Skeletal muscle cell (primary cell): ENCODE results near the gene KLHL10.
A peak's percentile ranks its signal among the peaks of the same experiment; 100 is the strongest.
"Not testable (repeated sequence)": the region's sequence is repeated elsewhere in the genome, so short reads cannot be mapped to it uniquely, and the experiment has no call there.

Source experiments
- DNase-seq: peaks from one replicate; pipeline ENCODE4 v3.0.0-alpha.2; 2010; ENCODE audit warnings: low read depth
- H3K4me3 ChIP-seq: 2 replicates; pipeline ENCODE4 v1.5.1; 2011; ENCODE audit warnings: low read depth, mild to moderate bottlenecking, control low read depth, low read length, moderate library complexity

Gene KLHL10

GRCh38 chr17:41840781-41841180, 3.2 kb downstream of the KLHL10 start:
- not testable (repeated sequence) for H3K4me3 ChIP-seq, DNase-seq

GRCh38 chr17:41844971-41845370, 7.3 kb downstream of the KLHL10 start:
- no peak for DNase-seq
- H3K4me3 ChIP-seq: no peak overlapping the region

- no peak for DNase-seq
- H3K4me3 ChIP-seq: no peak overlapping the region
Measured at GRCh38 chr17:41848788-41849187, 11.2 kb downstream of the KLHL10 start.

- H3K4me3 ChIP-seq: no peak overlapping the region
- no peak for DNase-seq
Measured at GRCh38 chr17:41849251-41849990, 11.8 kb downstream of the KLHL10 start.

GRCh38 chr17:41851382-41851781, 13.8 kb downstream of the KLHL10 start:
- H3K4me3 ChIP-seq, DNase-seq: not testable (repeated sequence)

- no peak for DNase-seq
- H3K4me3 ChIP-seq: no peak overlapping the region
Measured at GRCh38 chr17:41860254-41860931, 22.8 kb downstream of the KLHL10 start.

GRCh38 chr17:41863074-41863848, 25.6 kb downstream of the KLHL10 start:
- H3K4me3 ChIP-seq: peak overlapping the region; percentile 88
- DNase-seq: no peak

- DNase-seq: no peak
- H3K4me3 ChIP-seq: peak overlapping the region; percentile 88
Measured at GRCh38 chr17:41864498-41864835, 26.8 kb downstream of the KLHL10 start.

- peak within 1 kb of the TSS; percentile 88 for H3K4me3 ChIP-seq
- DNase-seq: peak; percentile 57
Measured at GRCh38 chr17:41864836-41865595, 27.4 kb downstream of the KLHL10 start, which contains the start of gene KLHL11. TSS of gene KLHL11 (minus strand) at chr17:41865423. CDS start at chr17:41865370, 53 bp downstream.

- no peak for DNase-seq
- peak overlapping the region; percentile 35 for H3K4me3 ChIP-seq
Measured at GRCh38 chr17:41865596-41865893, 27.9 kb downstream of the KLHL10 start.

GRCh38 chr17:41868568-41868967, 30.9 kb downstream of the KLHL10 start:
- no peak for DNase-seq
- H3K4me3 ChIP-seq: no peak overlapping the region

GRCh38 chr17:41869426-41869825, 31.8 kb downstream of the KLHL10 start:
- DNase-seq: no peak

GRCh38 chr17:41870097-41870496, 32.5 kb downstream of the KLHL10 start:
- no peak for DNase-seq
- no peak overlapping the region for H3K4me3 ChIP-seq

More at GRCh38 chr17:41869426-41869825, 31.8 kb downstream of the KLHL10 start:
- no peak overlapping the region for H3K4me3 ChIP-seq

GRCh38 chr17:41870627-41871026, 33.0 kb downstream of the KLHL10 start:
- H3K4me3 ChIP-seq: no peak overlapping the region
- no peak for DNase-seq

- no peak for DNase-seq
- H3K4me3 ChIP-seq: no peak overlapping the region
Measured at GRCh38 chr17:41871789-41872188, 34.2 kb downstream of the KLHL10 start.

GRCh38 chr17:41873559-41874292, 36.1 kb downstream of the KLHL10 start:
- DNase-seq: no peak
- H3K4me3 ChIP-seq: no peak overlapping the region

GRCh38 chr17:41874293-41874670, 36.7 kb downstream of the KLHL10 start:
- not testable (repeated sequence) for DNase-seq, H3K4me3 ChIP-seq

- no peak overlapping the region for H3K4me3 ChIP-seq
- DNase-seq: no peak
Measured at GRCh38 chr17:41880130-41880529, 42.5 kb downstream of the KLHL10 start.

GRCh38 chr17:41882756-41883155, 45.1 kb downstream of the KLHL10 start:
- no peak for DNase-seq
- no peak overlapping the region for H3K4me3 ChIP-seq
